Natural killer cell (primary cell): Measurements from ENCODE around the gene ZNF184. TPM values are rescaled to one million over a fixed set of nuclear protein-coding genes. Genes with fewer than 3 reads are reported as not detected.

Experiments
- ATAC-seq, 3 donors: fragments of 150-1000 bp in 2 of 3; fragments of 200-7000 bp in 1 of 3; cut with Tn5 transposase; 1 replicate in 1 of 3; 2 replicates in 2 of 3; pipeline ENCODE4 v1.10.0; 2021; ENCODE audit warnings: mild to moderate bottlenecking in 2 of 3, moderate library complexity in 2 of 3
- DNase-seq, 2 donors: peaks; one replicate each; pipeline versions ENCODE4 v3.0.0 to v3.0.0-alpha.2; 2013 to 2021; ENCODE audit warnings: mixed read lengths in 1 of 2
- H3K27ac ChIP-seq: one replicate; pipeline ENCODE4 v1.5.1; 2013; ENCODE audit warnings: mild to moderate bottlenecking, low read length
- H3K27me3 ChIP-seq: one replicate; pipeline ENCODE4 v1.6.1; 2013; ENCODE audit warnings: low read length; ENCODE audit not compliant: control insufficient read depth, insufficient read depth
- H3K36me3 ChIP-seq: one replicate; pipeline ENCODE4 v1.6.1; 2013; ENCODE audit warnings: low read length; ENCODE audit not compliant: control insufficient read depth, insufficient read depth
- H3K4me1 ChIP-seq: one replicate; pipeline ENCODE4 v1.6.1; 2013; ENCODE audit warnings: low read length; ENCODE audit not compliant: control insufficient read depth, insufficient read depth
- H3K4me3 ChIP-seq: one replicate; pipeline ENCODE4 v1.5.1; 2013; ENCODE audit warnings: low read length
- H3K9me3 ChIP-seq: one replicate; pipeline ENCODE4 v1.6.1; 2013; ENCODE audit warnings: low read length; ENCODE audit not compliant: control insufficient read depth, insufficient read depth
- H3K27ac Mint-ChIP-seq, 2 donors: one replicate each; pipeline ENCODE4 v1.8.0; 2022; ENCODE audit warnings: mild to moderate bottlenecking in 2 of 2, mixed read lengths in 2 of 2, moderate library complexity in 1 of 2
- H3K27me3 Mint-ChIP-seq, 2 donors: one replicate each; pipeline ENCODE4 v1.8.0; 2022; ENCODE audit warnings: low read depth in 2 of 2, mixed read lengths in 2 of 2
- H3K36me3 Mint-ChIP-seq: one replicate; pipeline ENCODE4 v1.8.0; 2022; ENCODE audit warnings: mixed read lengths
- H3K4me1 Mint-ChIP-seq, 2 donors: one replicate each; pipeline ENCODE4 v1.8.0; 2022; ENCODE audit warnings: mixed read lengths in 2 of 2
- H3K4me3 Mint-ChIP-seq: one replicate; pipeline ENCODE4 v1.8.0; 2022; ENCODE audit warnings: mild to moderate bottlenecking, moderate library complexity, mixed read lengths
- H3K9me3 Mint-ChIP-seq, 2 donors: one replicate each; pipeline ENCODE4 v1.8.0; 2022; ENCODE audit warnings: mixed read lengths in 2 of 2
- CTCF ChIP-seq: fragments of 200-600 bp; IDR thresholded peaks from one replicate; pipeline ENCODE4 v1.8.0; 2022; ENCODE audit warnings: antibody characterized with exemption
- WGBS: methylation state at CpG from one replicate; pipeline ENCODE4 v1.1.7; 2013; ENCODE audit warnings: missing lambda C conversion rate; ENCODE audit not compliant: insufficient coverage; 5-methylcytosine and 5-hydroxymethylcytosine counted together
- intact Hi-C: fragments of 100-400 bp; cut with micrococcal nuclease; formaldehyde crosslinking; loops from one replicate; pipeline ENCODE4 v1.14.2; 2022
- total RNA-seq, 4 donors: library from RNA; stranded (reverse); fragments of 120-200 nt in 1 of 4; gene quantifications; one replicate each; pipeline versions ENCODE4 v1.2.3 to v1.2.4, GENCODE V29; 2013 to 2022

ZNF184 gene
- total RNA-seq, 3 donors from 2014 or later (not counting 1 experiment from before 2014, with no cell fraction given): 12.8 to 21.7 (median 16.2) TPM

GRCh38 chr6:27471365-27472115 lies 1.4 kb downstream of the ZNF184 start:
- ATAC-seq (no peak), DNase-seq (peak in 1 of 2 donors; percentile 13)
- WGBS: 80% methylated on average over 6 of the region's 6 CpGs
- intact Hi-C loops: loop anchor here (1.0 to 10.0 kb wide), 8 partner anchors 216 to 1447 kb away; partner anchors contain the start of gene HMGN4
- Histone ChIP-seq H3K9me3 (no peaks in the 10 kb centered on the region), H3K4me1 (peaks cover 10% of the 10 kb centered on the region), H3K27ac (peak overlapping the region; percentile 85), H3K4me3 (peak overlapping the region; percentile 65), H3K27me3 (no peaks in the 10 kb centered on the region), H3K36me3 (peaks cover 24% of the 10 kb centered on the region)
- H3K9me3 Mint-ChIP-seq: no peaks in the 10 kb centered on the region
- peak overlapping the region; percentile 94 for H3K27ac Mint-ChIP-seq
- peaks cover 8% of the 10 kb centered on the region for H3K36me3 Mint-ChIP-seq
- H3K27me3 Mint-ChIP-seq: no peaks in the 10 kb centered on the region
- H3K4me1 Mint-ChIP-seq: peaks cover 44 to 46% of the 10 kb centered on the region in 2 donors
- H3K4me3 Mint-ChIP-seq: peak overlapping the region; percentile 96
- no peak for TF ChIP-seq CTCF

GRCh38 chr6:27470023-27470422 lies 2.9 kb downstream of the ZNF184 start:
- Histone ChIP-seq H3K4me1 (peaks cover 10% of the 10 kb centered on the region), H3K4me3 (no peak overlapping the region), H3K9me3 (no peaks in the 10 kb centered on the region), H3K27ac (no peak overlapping the region), H3K27me3 (no peaks in the 10 kb centered on the region), H3K36me3 (peaks cover 34% of the 10 kb centered on the region)
- H3K27ac Mint-ChIP-seq: peak overlapping the region; percentile 94
- WGBS: 89% methylated on average over 2 of the region's 2 CpGs
- no peak for TF ChIP-seq CTCF
- DNase-seq (no peak), ATAC-seq (no peak)
- H3K36me3 Mint-ChIP-seq: peaks cover 8% of the 10 kb centered on the region
- peaks cover 47 to 51% of the 10 kb centered on the region in 2 donors for H3K4me1 Mint-ChIP-seq
- no peaks in the 10 kb centered on the region for H3K27me3 Mint-ChIP-seq
- H3K4me3 Mint-ChIP-seq: no peak overlapping the region
- no peaks in the 10 kb centered on the region for H3K9me3 Mint-ChIP-seq
- intact Hi-C loops: loop anchor here (5.0 to 10.0 kb wide), 6 partner anchors 217 to 1445 kb away; partner anchors contain the start of gene HMGN4

- no peaks in the 10 kb centered on the region for H3K27me3 ChIP-seq
- DNase-seq (no peak), ATAC-seq (no peak)
- Mint-ChIP-seq H3K27ac (peak overlapping the region in 1 of 2 donors; percentile 94), H3K36me3 (peaks cover 15% of the 10 kb centered on the region), H3K9me3 (no peaks in the 10 kb centered on the region), H3K27me3 (no peaks in the 10 kb centered on the region), H3K4me1 (peaks cover 47 to 61% of the 10 kb centered on the region in 2 donors), H3K4me3 (no peak overlapping the region)
- peaks cover 10% of the 10 kb centered on the region for H3K4me1 ChIP-seq
- no peaks in the 10 kb centered on the region for H3K9me3 ChIP-seq
- TF ChIP-seq CTCF: no peak
- no peak overlapping the region for H3K4me3 ChIP-seq
- intact Hi-C loops: no loop called here
- H3K36me3 ChIP-seq: peaks cover 35% of the 10 kb centered on the region
- no peak overlapping the region for H3K27ac ChIP-seq
Observed at GRCh38 chr6:27468334-27468733, 4.6 kb downstream of the ZNF184 start.
